HepG2 (cell line): ENCODE measurements around the gene PCDHA12. TPM values are rescaled to one million over a fixed set of nuclear protein-coding genes. Genes with fewer than 3 reads are reported as not detected.

ENCODE experiments used
- ATAC-seq: fragments of 200-7000 bp; cut with Tn5 transposase; 3 replicates; pipeline ENCODE4 v1.9.1; 2020; ENCODE audit warnings: mild to moderate bottlenecking, moderate library complexity
- BruUV-seq: library from RNA; stranded (reverse); fragments of 400-500 nt; replicated peaks from 2 replicates; lab custom pipeline; 2021; lab: Mats Ljungman, UMichigan
- CTCF ChIA-PET: fragments of 300-600 bp; formaldehyde crosslinking; extraction: SDS; loops from one replicate; lab custom pipeline; 2021; ENCODE audit warnings: low total read pairs, inconsistent platforms, low intra/inter-chr PET ratio; lab: Yijun Ruan, JAX
- POLR2A ChIA-PET: fragments of 350-600 bp; sonication (Branson Sonifier 250); formaldehyde crosslinking; loops from one replicate; lab custom pipeline; 2020; ENCODE audit warnings: antibody characterized with exemption, inconsistent platforms; lab: Yijun Ruan, JAX
- DNase-seq: peaks from one replicate; pipeline ENCODE4 v3.0.0-alpha.2; 2015; ENCODE audit warnings: low spot score
- FAIRE-seq: peaks from 3 replicates; lab custom pipeline; 2011; peaks lifted over from hg19 to GRCh38; lab: Jason Lieb, UNC
- H2AFZ ChIP-seq: one replicate; pipeline ENCODE4 v1.6.1; 2011; ENCODE audit warnings: low read length, inconsistent platforms
- H3K27ac ChIP-seq: fragments of 300-600 bp; 3 replicates; pipeline ENCODE4 v1.8.0; 2011; ENCODE audit warnings: mixed run types, mild to moderate bottlenecking, mixed read lengths, low read length, inconsistent platforms; ENCODE audit not compliant: insufficient read depth; ENCODE audit errors: extremely low read length
- H3K27me3 ChIP-seq, 2 experiments: fragments of 200-600 bp in 1 of 2; 2 replicates in 1 of 2; 3 replicates in 1 of 2; pipeline versions ENCODE4 v1.6.0 to v1.8.0; 2011; ENCODE audit warnings: low read length in 2 of 2, mild to moderate bottlenecking in 2 of 2, moderate library complexity in 2 of 2, inconsistent platforms in 1 of 2; ENCODE audit not compliant: insufficient read depth in 2 of 2, control insufficient read depth in 1 of 2
- H3K36me3 ChIP-seq, 2 experiments: fragments of 200-600 bp in 1 of 2; replicated peaks in 1 of 2; 2 replicates in 1 of 2; 3 replicates in 1 of 2; pipeline versions ENCODE4 v1.5.1 to v1.8.0; 2011; ENCODE audit warnings: low read length in 2 of 2, inconsistent platforms in 1 of 2; ENCODE audit not compliant: insufficient read depth in 2 of 2, control insufficient read depth in 1 of 2
- H3K4me1 ChIP-seq: 2 replicates; pipeline ENCODE4 v1.5.1; 2012; ENCODE audit warnings: low read length, inconsistent platforms; ENCODE audit not compliant: insufficient read depth
- H3K4me2 ChIP-seq: 2 replicates; pipeline ENCODE4 v1.6.0; 2011; ENCODE audit warnings: low read depth, low read length, inconsistent platforms
- H3K4me3 ChIP-seq, 3 experiments: fragments of 200-600 bp in 1 of 3; sonication (generic), shearing (Covaris generic) in 1 of 3; replicated peaks in 1 of 3; 2 replicates each; pipeline ENCODE4 v1.5.1; 2011 to 2016; ENCODE audit warnings: low read length in 3 of 3, inconsistent platforms in 2 of 3, low read depth in 2 of 3, mild to moderate bottlenecking in 2 of 3, control low read depth in 1 of 3, mixed read lengths in 1 of 3; ENCODE audit not compliant: insufficient read depth in 1 of 3
- H3K79me2 ChIP-seq: one replicate; pipeline ENCODE4 v1.6.1; 2011; ENCODE audit warnings: low read length, inconsistent platforms; ENCODE audit not compliant: insufficient read depth
- H3K9ac ChIP-seq: 2 replicates; pipeline ENCODE4 v1.6.0; 2011; ENCODE audit warnings: mild to moderate bottlenecking, low read depth, low read length, inconsistent platforms; ENCODE audit not compliant: insufficient read depth
- H3K9me3 ChIP-seq: 2 replicates; pipeline ENCODE4 v1.5.1; 2012; ENCODE audit warnings: mild to moderate bottlenecking, low read length
- H4K20me1 ChIP-seq: 2 replicates; pipeline ENCODE4 v1.6.0; 2011; ENCODE audit warnings: inconsistent platforms, mild to moderate bottlenecking, low read length, moderate library complexity; ENCODE audit not compliant: insufficient read depth
- FOSL2 ChIP-seq: sonication (generic); formaldehyde crosslinking; IDR thresholded peaks from 2 replicates; pipeline ENCODE4 v1.4.0; 2020; ENCODE audit warnings: missing genetic modification reagents
- FOXA1 ChIP-seq, 2 experiments: fragments of 450-650 bp in 1 of 2; sonication (generic) in 1 of 2; formaldehyde crosslinking in 1 of 2; IDR thresholded peaks; 2 replicates each; pipeline versions ENCODE4 v1.4.0 to v1.6.1; 2016 to 2020; ENCODE audit warnings: missing genetic modification reagents in 1 of 2
- HMG20A ChIP-seq: IDR thresholded peaks from 2 replicates; pipeline ENCODE4 v1.6.1; 2016; ENCODE audit warnings: borderline replicate concordance
- HNF1A ChIP-seq, 2 experiments: sonication (generic) in 1 of 2; formaldehyde crosslinking in 1 of 2; IDR thresholded peaks; 2 replicates each; pipeline versions ENCODE4 v1.4.0 to v1.6.1; 2016 to 2020; ENCODE audit warnings: borderline replicate concordance in 1 of 2, low read depth in 1 of 2, mild to moderate bottlenecking in 1 of 2, missing genetic modification reagents in 1 of 2
- NFKBIZ ChIP-seq: IDR thresholded peaks from 2 replicates; pipeline ENCODE4 v1.6.1; 2018; ENCODE audit warnings: missing genetic modification reagents, missing compliant biosample characterization
- NONO ChIP-seq, 2 experiments: fragments of 450-650 bp in 1 of 2; sonication (generic) in 1 of 2; formaldehyde crosslinking in 1 of 2; IDR thresholded peaks in 1 of 2; conservative IDR thresholded peaks in 1 of 2; 2 replicates each; pipeline versions ENCODE4 v1.6.1 to v1.8.0; 2017 to 2022; ENCODE audit warnings: mild to moderate bottlenecking in 1 of 2, missing genetic modification reagents in 1 of 2, moderate library complexity in 1 of 2
- SMAD3 ChIP-seq: sonication (generic); formaldehyde crosslinking; IDR thresholded peaks from 2 replicates; pipeline ENCODE4 v1.4.0; 2020; ENCODE audit warnings: missing genetic modification reagents
- TEF ChIP-seq: sonication (generic); formaldehyde crosslinking; IDR thresholded peaks from 2 replicates; pipeline ENCODE4 v1.5.0; 2020; ENCODE audit warnings: missing genetic modification reagents
- ZBED4 ChIP-seq: sonication (generic); formaldehyde crosslinking; IDR thresholded peaks from 2 replicates; pipeline ENCODE4 v1.4.0; 2020; ENCODE audit warnings: missing genetic modification reagents, borderline replicate concordance
- ZFP82 ChIP-seq: sonication (generic); formaldehyde crosslinking; IDR thresholded peaks from 2 replicates; pipeline ENCODE4 v1.5.1; 2020; ENCODE audit warnings: mild to moderate bottlenecking, missing genetic modification reagents, borderline replicate concordance
- ZNF382 ChIP-seq: sonication (generic); formaldehyde crosslinking; IDR thresholded peaks from 2 replicates; pipeline ENCODE4 v1.5.0; 2020; ENCODE audit warnings: missing genetic modification reagents, mild to moderate bottlenecking, borderline replicate concordance
- ZNF775 ChIP-seq: sonication (generic); formaldehyde crosslinking; IDR thresholded peaks from 2 replicates; pipeline ENCODE4 v1.4.0; 2020; ENCODE audit warnings: missing genetic modification reagents, mild to moderate bottlenecking, moderate library complexity, borderline replicate concordance
- ZNF841 ChIP-seq: sonication (generic); formaldehyde crosslinking; IDR thresholded peaks from 2 replicates; pipeline ENCODE4 v1.8.1; 2023; ENCODE audit warnings: missing genetic modification reagents, borderline replicate concordance
- WGBS: methylation state at CpG from one replicate; pipeline ENCODE4 v1.1.6; 2017; ENCODE audit warnings: low lambda C conversion rate; 5-methylcytosine and 5-hydroxymethylcytosine counted together
- in situ Hi-C: cut with HindIII; loops from 2 replicates; pipeline ENCODE4 v1.10.0; 2017; ENCODE audit warnings: low pct_unique_long_range_greater_than_20kb; ENCODE audit not compliant: extremely low pct_ligation_motif_present
- intact Hi-C: fragments of 100-400 bp; cut with micrococcal nuclease; formaldehyde crosslinking; loops from one replicate; pipeline ENCODE4 v1.10.0; 2022; ENCODE audit not compliant: unreplicated experiment
- polyA plus RNA-seq, 8 experiments: library from polyadenylated mRNA; depleted of rRNA in 3 of 8; stranded (reverse) in 7 of 8; unstranded in 1 of 8; fragments of >200 nt; fragmentation: Illumina TruSeq in 4 of 8; extraction: Trizol in 4 of 8; gene quantifications; 2 replicates each; pipeline versions ENCODE4 v1.2.1 to v1.2.3, GENCODE V29; 2011 to 2016; ENCODE audit warnings: low read depth in 4 of 8, missing spikeins in 1 of 8, mixed read lengths in 1 of 8; ENCODE audit not compliant: insufficient read depth in 1 of 8
- total RNA-seq, 5 experiments: library from RNA; depleted of rRNA; stranded (reverse); fragments of >200 nt; fragmentation: Illumina TruSeq; extraction: Trizol; gene quantifications; 2 replicates each; pipeline ENCODE4 v1.2.3, GENCODE V29; 2016; ENCODE audit warnings: low read depth in 1 of 5

The PCDHA12 gene
- total and polyA plus RNA-seq, 2 of the 13 experiments (the other 11 are each of a cell fraction or from before 2014, with no cell fraction given), result not detected

DNA sequence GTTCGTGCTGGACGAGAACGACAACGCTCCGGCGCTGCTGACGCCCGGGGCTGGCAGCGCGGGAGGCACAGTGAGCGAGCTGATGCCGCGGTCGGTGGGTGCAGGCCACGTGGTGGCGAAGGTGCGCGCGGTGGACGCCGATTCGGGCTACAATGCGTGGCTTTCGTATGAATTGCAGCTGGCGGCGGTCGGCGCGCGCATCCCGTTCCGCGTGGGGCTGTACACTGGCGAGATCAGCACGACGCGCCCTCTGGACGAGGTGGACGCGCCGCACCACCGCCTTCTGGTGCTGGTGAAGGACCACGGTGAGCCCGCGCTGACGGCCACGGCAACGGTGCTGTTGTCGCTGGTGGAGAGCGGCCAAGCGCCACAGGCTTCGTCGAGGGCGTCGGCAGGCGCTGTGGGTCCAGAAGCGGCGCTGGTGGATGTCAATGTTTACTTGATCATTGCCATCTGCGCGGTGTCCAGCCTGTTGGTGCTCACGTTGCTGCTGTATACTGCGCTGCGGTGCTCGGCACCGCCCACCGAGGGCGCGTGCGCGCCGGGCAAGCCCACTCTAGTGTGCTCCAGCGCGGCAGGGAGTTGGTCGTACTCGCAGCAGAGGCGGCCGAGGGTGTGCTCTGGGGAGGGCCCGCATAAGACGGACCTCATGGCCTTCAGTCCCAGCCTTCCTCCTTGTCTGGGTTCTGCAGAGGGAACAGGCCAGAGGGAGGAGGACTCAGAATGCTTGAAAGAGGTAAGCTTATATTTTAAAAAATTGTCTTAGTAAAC is 9.0 kb downstream of the PCDHA12 start (continued):
- no peak for TF ChIP-seq ZFP82 (CRISPR knock-in tag)
- TF ChIP-seq TEF (CRISPR knock-in tag), result no peak
- no peak for TF ChIP-seq ZNF775

DNA sequence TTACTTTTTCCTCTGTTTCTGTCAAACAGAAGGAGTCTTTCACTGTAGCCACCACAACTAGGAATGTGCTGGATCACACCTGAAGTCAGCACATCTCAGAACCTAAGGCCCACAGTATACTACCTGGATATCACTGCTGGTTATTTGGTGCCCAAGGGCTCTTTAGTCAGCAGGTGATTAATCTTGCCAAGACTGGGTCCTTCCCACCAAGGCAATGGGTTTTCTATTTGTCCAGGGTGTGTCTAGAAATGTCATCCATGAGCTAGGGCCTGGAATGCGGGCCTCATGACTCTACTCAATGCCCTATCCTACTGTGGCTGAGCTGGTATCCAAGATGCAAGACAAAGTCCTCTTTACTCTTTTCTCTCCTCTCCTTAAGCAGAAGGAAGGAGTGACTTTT is 41.2 kb downstream of the PCDHA12 start:
- BruUV-seq, result no TSS peak
- no peak overlapping the region for H3K4me3 ChIP-seq
- intact Hi-C loops (no loop called here), in situ Hi-C loops (no loop called here)
- ChIA-PET POLR2A (no interaction called here), CTCF (no interaction called here)
- H3K4me1 ChIP-seq, result no peaks in the 10 kb centered on the region
- H3K27me3 ChIP-seq, result no peaks in the 10 kb centered on the region; a peak in 1 of 5 replicates
- 0% methylated on average over 1 of the region's 1 CpG for WGBS
- H3K4me2 ChIP-seq, result no peak overlapping the region
- no peak for DNase-seq
- H3K9me3 ChIP-seq, result no peaks in the 10 kb centered on the region
- no peaks in the 10 kb centered on the region for H3K79me2 ChIP-seq
- FAIRE-seq, result no peak
- ATAC-seq, result no peak
- H3K36me3 ChIP-seq, result no peaks in the 10 kb centered on the region
- no peak overlapping the region for H2AFZ ChIP-seq
- no peak overlapping the region for H3K9ac ChIP-seq
- no peaks in the 10 kb centered on the region for H4K20me1 ChIP-seq
- no peak overlapping the region for H3K27ac ChIP-seq
- TF ChIP-seq ZNF382 (CRISPR knock-in tag) (no peak), SMAD3 (no peak), HNF1A (IDR thresholded peaks at IDR 0.05; ENCODE audit: low read depth) (no peak), HNF1A (CRISPR knock-in tag; IDR thresholded peaks at IDR 0.05; ENCODE audit: borderline replicate concordance) (no peak), NFKBIZ (no peak), FOXA1 (IDR thresholded peaks at IDR 0.05) (no peak), FOXA1 (CRISPR knock-in tag; IDR thresholded peaks at IDR 0.05) (no peak), FOSL2 (CRISPR knock-in tag) (no peak), ZBED4 (CRISPR knock-in tag) (no peak), HMG20A (CRISPR knock-in tag) (no peak), ZNF841 (no peak), NONO (IDR thresholded peaks at IDR 0.05) (no peak), NONO (CRISPR knock-in tag; conservative IDR thresholded peaks at IDR 0.05) (no peak)
